Epithelial cell of proximal tubule (primary cell): ENCODE measurements around the gene USP35. TPM values are rescaled to one million over a fixed set of nuclear protein-coding genes. Genes with fewer than 3 reads are reported as not detected.

ENCODE experiments used
- DNase-seq: peaks from one replicate; pipeline ENCODE4 v3.0.0-alpha.2; 2011; ENCODE audit warnings: low read depth
- H3K4me3 ChIP-seq: 2 replicates; pipeline ENCODE4 v1.5.1; 2011; ENCODE audit warnings: low read depth, mild to moderate bottlenecking, low read length
- CTCF ChIP-seq: conservative IDR thresholded peaks from 2 replicates; pipeline ENCODE4 v1.5.1; 2012; ENCODE audit warnings: low read depth, mild to moderate bottlenecking, low read length
- total RNA-seq: library from RNA; depleted of rRNA; stranded (reverse); fragments of >200 nt; gene quantifications from 2 replicates; pipeline ENCODE4 v1.2.3, GENCODE V29; 2015

USP35 gene
- total RNA-seq, 1 donor from 2014 or later: 6.1 TPM

DNA sequence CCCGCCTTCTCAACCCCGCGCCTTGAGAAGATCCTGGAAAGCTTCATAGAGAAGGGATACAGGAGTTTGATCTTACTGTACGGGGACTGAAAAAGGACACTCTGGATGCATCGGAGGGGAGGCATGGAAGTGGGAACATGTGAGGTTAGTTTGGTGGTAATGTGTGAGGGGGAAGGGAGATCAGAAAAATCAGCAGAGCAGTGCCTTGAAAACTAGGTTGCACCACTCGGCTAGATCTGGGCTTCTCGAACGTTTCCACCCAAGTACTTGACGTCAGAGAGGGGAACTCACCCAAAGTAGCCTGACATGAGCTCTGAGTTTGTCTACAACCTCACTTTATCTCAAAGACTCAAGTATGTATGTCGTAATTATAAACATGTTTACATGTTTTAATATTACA is 14.5 kb downstream of the USP35 start:
- no peak for DNase-seq
- no peak for TF ChIP-seq CTCF
- no peak overlapping the region for H3K4me3 ChIP-seq

DNA sequence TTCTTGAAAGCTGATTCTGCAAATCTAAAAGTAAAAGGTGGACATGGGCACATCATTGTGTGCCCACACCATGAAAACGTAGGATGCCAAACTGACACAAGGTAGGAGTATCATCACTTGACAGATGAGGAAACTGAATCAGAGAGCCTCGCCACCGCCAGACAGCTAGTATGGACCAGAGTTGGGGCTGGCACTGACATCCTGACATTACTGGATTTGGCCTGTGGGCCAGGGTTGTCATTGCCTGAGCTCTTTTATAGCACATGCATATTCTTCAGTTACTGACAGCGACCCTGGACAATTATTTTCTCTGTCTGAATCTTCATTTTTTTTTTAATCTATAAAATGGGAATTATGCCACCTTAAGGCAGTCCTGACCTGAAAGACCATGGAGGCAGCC is 16.5 kb downstream of the USP35 start:
- H3K4me3 ChIP-seq: no peak overlapping the region
- TF ChIP-seq CTCF: no peak
- no peak for DNase-seq

DNA sequence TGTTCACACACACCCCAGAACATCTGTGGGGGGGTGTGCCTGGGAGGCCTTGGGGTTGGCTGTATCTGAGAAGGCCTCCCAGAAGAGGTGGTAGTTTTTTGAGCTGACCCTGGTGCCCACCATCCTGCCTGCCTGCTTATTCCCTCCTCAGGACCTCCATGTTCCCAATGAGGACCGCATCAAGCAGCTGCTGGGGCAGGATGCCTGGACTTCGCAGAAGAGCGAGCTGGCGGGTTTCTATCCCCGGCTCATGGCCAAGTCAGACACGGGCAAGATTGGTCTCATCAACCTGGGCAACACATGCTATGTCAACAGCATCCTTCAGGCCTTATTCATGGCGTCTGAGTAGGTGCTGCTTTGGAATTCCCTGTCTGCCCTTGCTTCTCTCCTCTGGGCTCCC is 17.0 kb downstream of the USP35 start:
- no peak for DNase-seq
- TF ChIP-seq CTCF: no peak
- H3K4me3 ChIP-seq: no peak overlapping the region

GRCh38 chr11:78207532-78208256 is 19.0 kb downstream of the USP35 start:
- no peak for TF ChIP-seq CTCF
- no peak for DNase-seq
- H3K4me3 ChIP-seq: no peak overlapping the region

DNA sequence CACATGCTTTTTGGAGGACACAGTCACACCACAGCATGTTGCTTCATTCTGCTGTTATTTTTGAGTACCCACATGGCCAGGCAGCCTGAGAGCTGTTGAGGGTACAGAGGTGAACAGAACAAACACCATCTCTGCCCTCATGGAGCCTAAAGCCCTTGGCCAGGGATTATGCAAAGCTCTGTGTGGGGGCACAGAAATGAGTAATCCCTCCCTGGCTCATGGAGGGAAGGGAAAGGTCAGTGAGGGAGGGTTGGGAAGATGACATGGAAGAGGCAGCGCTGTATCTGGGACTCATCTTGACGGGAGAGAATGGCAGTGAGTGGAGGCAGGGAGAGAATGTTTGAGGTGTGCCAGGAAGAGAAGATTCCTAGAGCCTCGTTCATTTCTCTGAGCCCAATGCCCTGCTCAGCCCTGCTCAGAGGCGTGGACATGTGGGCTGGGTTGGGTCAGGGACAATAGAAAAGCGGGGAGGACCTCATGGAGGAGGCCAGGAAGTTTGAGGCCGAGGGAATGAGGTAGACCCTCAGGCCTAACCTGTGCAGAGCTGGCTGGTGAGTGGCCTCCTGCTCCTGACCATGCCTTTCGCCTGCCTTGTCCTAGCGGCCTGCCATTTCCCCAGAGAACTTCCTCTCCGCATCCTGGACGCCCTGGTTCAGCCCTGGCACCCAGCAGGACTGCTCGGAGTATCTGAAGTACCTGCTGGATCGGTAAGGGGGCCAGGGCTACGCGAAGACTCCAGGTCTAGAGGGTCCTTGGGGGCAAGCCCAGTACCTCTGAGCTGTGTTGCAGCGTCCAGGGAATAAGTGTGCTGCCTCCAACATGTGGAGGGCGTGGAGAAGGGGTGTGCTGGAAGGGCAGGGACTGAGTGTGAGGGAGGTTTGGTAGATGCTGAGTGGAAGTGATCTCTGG is 19.8 kb downstream of the USP35 start:
- no peak overlapping the region for H3K4me3 ChIP-seq
- no peak for TF ChIP-seq CTCF

DNA sequence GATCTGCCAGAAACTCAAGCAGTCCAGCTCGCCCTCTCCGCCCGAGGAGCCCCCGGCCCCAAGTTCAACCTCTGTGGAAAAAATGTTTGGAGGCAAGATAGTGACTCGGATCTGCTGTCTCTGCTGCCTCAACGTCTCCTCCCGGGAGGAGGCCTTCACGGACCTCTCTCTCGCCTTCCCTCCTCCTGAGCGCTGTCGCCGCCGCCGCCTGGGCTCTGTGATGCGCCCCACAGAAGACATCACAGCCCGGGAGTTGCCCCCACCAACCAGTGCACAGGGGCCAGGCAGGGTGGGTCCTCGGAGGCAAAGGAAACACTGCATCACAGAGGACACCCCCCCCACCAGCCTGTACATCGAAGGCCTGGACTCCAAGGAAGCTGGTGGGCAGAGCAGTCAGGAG is 20.8 kb downstream of the USP35 start:
- no peak overlapping the region for H3K4me3 ChIP-seq
- no peak for DNase-seq
- TF ChIP-seq CTCF: no peak

More for the DNA sequence above, 19.8 kb downstream of the USP35 start:
- DNase-seq: no peak
